ENCODE measurements around the gene GYPE.
"Not testable (repeated sequence)": the region's sequence is repeated elsewhere in the genome, so short reads cannot be mapped to it uniquely, and the experiment has no call there.

GYPE gene

DNA sequence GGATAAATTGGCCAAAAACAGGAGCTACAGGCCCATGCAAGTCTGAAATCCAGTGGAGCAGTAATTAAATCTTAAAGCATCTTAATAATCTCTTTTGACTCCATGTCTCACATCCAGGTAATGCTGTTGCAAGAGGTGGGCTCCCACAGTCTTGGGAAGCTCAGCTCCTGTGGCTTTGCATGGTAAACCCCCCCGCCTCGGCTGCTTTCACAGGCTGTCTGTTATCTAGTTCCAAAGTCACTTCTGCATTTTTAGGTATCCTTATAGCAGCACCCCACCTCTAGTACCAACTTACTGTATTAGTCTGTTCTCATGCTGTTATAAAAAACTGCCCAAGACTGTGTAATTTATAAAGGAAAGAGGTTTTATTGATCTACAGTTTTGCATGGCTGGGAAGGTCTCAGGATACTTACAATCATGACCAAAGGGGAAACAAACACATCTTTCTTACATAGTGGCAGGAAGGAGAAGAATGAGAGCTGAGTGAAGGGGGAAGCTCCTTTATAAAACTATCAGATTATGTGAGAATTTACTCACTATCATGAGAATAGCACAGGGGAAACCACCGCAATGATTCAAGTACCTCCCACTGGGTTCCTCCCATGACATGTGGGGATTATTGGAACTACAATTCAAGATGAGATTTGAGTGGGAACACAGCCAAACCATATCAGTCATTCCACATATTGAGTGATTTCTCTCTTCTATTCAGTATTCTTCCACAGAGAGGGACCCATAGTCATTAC is 34.7 kb downstream of the GYPE start:
- not testable (repeated sequence) for H3K27me3 ChIP-seq (ENCODE audit: control insufficient read depth, insufficient read depth, low read length, poor library complexity, severe bottlenecking); H3K36me3 ChIP-seq (ENCODE audit: control insufficient read depth, insufficient read depth, low read length); H3K9me3 ChIP-seq (ENCODE audit: control insufficient read depth, low read length); H3K27ac ChIP-seq (ENCODE audit: insufficient read depth, low read depth, low read length, poor library complexity, severe bottlenecking); H3K4me1 ChIP-seq (ENCODE audit: control insufficient read depth, insufficient read depth, low read length); H3K4me3 ChIP-seq (ENCODE audit: insufficient read depth, low read depth, low read length)
- 93 to 94% methylated on average over 2 of the region's 3 CpGs for WGBS, 2 experiments

GRCh38 chr4:143869925-143870324 is 35.4 kb downstream of the GYPE start:
- H3K27me3 ChIP-seq (ENCODE audit: control insufficient read depth, insufficient read depth, low read length, poor library complexity, severe bottlenecking); H3K4me1 ChIP-seq (ENCODE audit: control insufficient read depth, insufficient read depth, low read length); H3K4me3 ChIP-seq (ENCODE audit: insufficient read depth, low read depth, low read length); H3K36me3 ChIP-seq (ENCODE audit: control insufficient read depth, insufficient read depth, low read length); H3K27ac ChIP-seq (ENCODE audit: insufficient read depth, low read depth, low read length, poor library complexity, severe bottlenecking); H3K9me3 ChIP-seq (ENCODE audit: control insufficient read depth, low read length): not testable (repeated sequence)
- WGBS, 2 experiments: 85 to 92% methylated on average over 3 of the region's 3 CpGs

DNA sequence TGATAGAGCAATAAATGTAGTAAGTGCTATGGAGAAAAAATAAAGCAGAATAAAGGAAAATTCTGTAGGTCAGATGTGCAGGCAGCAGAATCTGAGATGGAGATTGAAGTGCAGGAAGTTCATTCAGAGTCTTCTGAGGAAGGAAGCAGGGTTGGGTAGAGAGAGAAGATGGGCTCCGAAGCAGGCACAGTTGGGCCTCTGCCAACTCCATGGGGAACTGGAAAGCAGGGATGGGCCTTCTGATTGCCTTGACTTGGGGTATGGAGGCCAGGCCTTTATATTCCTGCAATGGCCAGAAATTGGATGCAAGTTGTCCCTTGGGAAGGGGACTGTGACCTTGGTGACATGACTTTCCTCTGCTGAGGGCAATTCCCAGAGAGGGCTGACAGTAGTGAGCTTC is 42.6 kb downstream of the GYPE start:
- H3K27me3 ChIP-seq (ENCODE audit: control insufficient read depth, insufficient read depth, low read length, poor library complexity, severe bottlenecking); H3K9me3 ChIP-seq (ENCODE audit: control insufficient read depth, low read length); H3K36me3 ChIP-seq (ENCODE audit: control insufficient read depth, insufficient read depth, low read length); H3K4me3 ChIP-seq (ENCODE audit: insufficient read depth, low read depth, low read length); H3K4me1 ChIP-seq (ENCODE audit: control insufficient read depth, insufficient read depth, low read length); H3K27ac ChIP-seq (ENCODE audit: insufficient read depth, low read depth, low read length, poor library complexity, severe bottlenecking): not testable (repeated sequence)
- WGBS, 2 experiments: 88 to 97% methylated on average over 1 of the region's 1 CpG

- H3K36me3 ChIP-seq (ENCODE audit: control insufficient read depth, insufficient read depth, low read length): no peaks in the 10 kb centered on the region
- H3K27me3 ChIP-seq (ENCODE audit: control insufficient read depth, insufficient read depth, low read length, poor library complexity, severe bottlenecking): no peaks in the 10 kb centered on the region
- no peak overlapping the region for H3K27ac ChIP-seq (ENCODE audit: insufficient read depth, low read depth, low read length, poor library complexity, severe bottlenecking)
- H3K4me1 ChIP-seq (ENCODE audit: control insufficient read depth, insufficient read depth, low read length): no peaks in the 10 kb centered on the region
- no peaks in the 10 kb centered on the region for H3K9me3 ChIP-seq (ENCODE audit: control insufficient read depth, low read length)
- WGBS, 2 experiments: 80 to 82% methylated on average over 1 of the region's 1 CpG
- no peak overlapping the region for H3K4me3 ChIP-seq (ENCODE audit: insufficient read depth, low read depth, low read length)
Observed at GRCh38 chr4:143858456-143858855, 46.9 kb downstream of the GYPE start.

DNA sequence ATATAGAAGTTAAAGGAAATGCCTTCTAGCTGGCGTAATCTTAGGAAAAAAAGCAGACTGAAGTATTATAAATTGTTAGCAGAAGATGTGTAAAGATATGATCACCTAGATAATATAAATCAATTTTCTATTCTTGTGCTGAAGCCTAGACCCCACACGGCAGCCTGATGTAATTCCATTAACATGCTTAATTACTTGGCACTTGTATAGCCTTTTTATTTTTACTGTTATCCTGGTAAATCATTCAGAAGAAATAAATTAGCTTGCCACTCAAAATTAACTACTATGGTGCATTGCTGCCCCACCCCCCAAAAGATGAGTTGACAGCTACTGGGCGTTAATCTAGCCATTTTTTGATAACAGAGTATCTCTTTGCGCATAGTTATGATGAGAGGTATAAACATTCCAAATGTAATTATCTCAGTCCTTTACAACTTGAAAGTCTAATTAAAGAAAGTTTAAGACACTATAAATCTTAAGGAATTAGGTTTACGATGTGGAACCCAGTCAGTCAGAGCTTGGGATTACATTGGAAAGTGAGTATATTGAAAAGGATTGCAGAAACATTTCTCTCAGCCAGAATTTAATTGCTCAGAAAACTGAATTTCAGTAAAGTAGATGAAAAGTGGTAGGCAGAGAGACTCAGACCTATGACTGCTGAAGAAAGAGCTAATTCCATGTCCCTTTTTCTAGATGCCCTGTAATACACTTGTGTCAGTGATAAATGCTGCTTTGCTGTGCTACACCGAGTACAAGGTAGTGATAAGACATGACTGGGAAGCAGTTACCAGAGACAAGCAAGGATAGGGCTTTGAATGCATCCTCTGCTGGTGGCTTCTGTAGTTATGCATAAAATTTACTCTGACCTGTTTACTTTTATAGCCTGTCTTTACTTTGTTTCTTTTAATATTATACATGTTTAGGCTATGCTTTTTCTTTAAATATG is 47.7 kb downstream of the GYPE start:
- H3K27me3 ChIP-seq (ENCODE audit: control insufficient read depth, insufficient read depth, low read length, poor library complexity, severe bottlenecking); H3K27ac ChIP-seq (ENCODE audit: insufficient read depth, low read depth, low read length, poor library complexity, severe bottlenecking); H3K4me3 ChIP-seq (ENCODE audit: insufficient read depth, low read depth, low read length); H3K36me3 ChIP-seq (ENCODE audit: control insufficient read depth, insufficient read depth, low read length); H3K9me3 ChIP-seq (ENCODE audit: control insufficient read depth, low read length); H3K4me1 ChIP-seq (ENCODE audit: control insufficient read depth, insufficient read depth, low read length): not testable (repeated sequence)
- 94 to 95% methylated on average over 5 of the region's 6 CpGs for WGBS, 2 experiments

GRCh38 chr4:143856017-143856557 is 49.3 kb downstream of the GYPE start:
- not testable (repeated sequence) for H3K4me1 ChIP-seq (ENCODE audit: control insufficient read depth, insufficient read depth, low read length); H3K27me3 ChIP-seq (ENCODE audit: control insufficient read depth, insufficient read depth, low read length, poor library complexity, severe bottlenecking); H3K4me3 ChIP-seq (ENCODE audit: insufficient read depth, low read depth, low read length); H3K36me3 ChIP-seq (ENCODE audit: control insufficient read depth, insufficient read depth, low read length); H3K27ac ChIP-seq (ENCODE audit: insufficient read depth, low read depth, low read length, poor library complexity, severe bottlenecking); H3K9me3 ChIP-seq (ENCODE audit: control insufficient read depth, low read length)
- 91 to 93% methylated on average over 5 to 6 of the region's 6 CpGs for WGBS, 2 experiments

- not testable (repeated sequence) for H3K27me3 ChIP-seq (ENCODE audit: control insufficient read depth, insufficient read depth, low read length, poor library complexity, severe bottlenecking); H3K9me3 ChIP-seq (ENCODE audit: control insufficient read depth, low read length); H3K4me1 ChIP-seq (ENCODE audit: control insufficient read depth, insufficient read depth, low read length); H3K27ac ChIP-seq (ENCODE audit: insufficient read depth, low read depth, low read length, poor library complexity, severe bottlenecking); H3K4me3 ChIP-seq (ENCODE audit: insufficient read depth, low read depth, low read length); H3K36me3 ChIP-seq (ENCODE audit: control insufficient read depth, insufficient read depth, low read length)
- 69 to 74% methylated on average over 3 of the region's 4 CpGs for WGBS, 2 experiments
Observed at GRCh38 chr4:143854645-143855044, 50.7 kb downstream of the GYPE start.

DNA sequence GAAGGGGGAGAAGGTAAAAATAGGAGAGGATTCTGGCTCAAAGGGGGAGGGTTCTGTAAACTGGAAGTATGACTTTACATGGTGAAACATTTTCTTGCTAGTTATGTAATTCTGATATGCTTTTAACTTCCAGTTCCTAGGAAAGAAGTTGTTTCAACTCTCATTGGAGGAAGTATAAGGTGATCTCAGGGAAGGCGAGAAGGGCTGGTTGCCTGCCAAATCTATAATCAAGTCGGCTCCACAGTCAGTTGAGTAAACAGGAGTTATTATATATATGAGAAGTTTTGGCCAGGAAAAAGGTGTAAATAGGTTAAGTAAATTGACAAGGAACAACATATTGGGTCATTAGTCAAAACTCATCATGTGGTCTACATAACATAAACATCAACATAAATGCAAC is 56.1 kb downstream of the GYPE start:
- H3K36me3 ChIP-seq (ENCODE audit: control insufficient read depth, insufficient read depth, low read length); H3K9me3 ChIP-seq (ENCODE audit: control insufficient read depth, low read length); H3K4me3 ChIP-seq (ENCODE audit: insufficient read depth, low read depth, low read length); H3K27ac ChIP-seq (ENCODE audit: insufficient read depth, low read depth, low read length, poor library complexity, severe bottlenecking); H3K4me1 ChIP-seq (ENCODE audit: control insufficient read depth, insufficient read depth, low read length); H3K27me3 ChIP-seq (ENCODE audit: control insufficient read depth, insufficient read depth, low read length, poor library complexity, severe bottlenecking): not testable (repeated sequence)
- WGBS, 2 experiments: 94 to 97% methylated on average over 2 of the region's 2 CpGs

GRCh38 chr4:143843506-143843832 is 61.9 kb downstream of the GYPE start:
- WGBS, 2 experiments: no CpG with 5 or more reads among the region's 1 CpG
- not testable (repeated sequence) for H3K9me3 ChIP-seq (ENCODE audit: control insufficient read depth, low read length); H3K4me1 ChIP-seq (ENCODE audit: control insufficient read depth, insufficient read depth, low read length); H3K27ac ChIP-seq (ENCODE audit: insufficient read depth, low read depth, low read length, poor library complexity, severe bottlenecking); H3K36me3 ChIP-seq (ENCODE audit: control insufficient read depth, insufficient read depth, low read length); H3K4me3 ChIP-seq (ENCODE audit: insufficient read depth, low read depth, low read length); H3K27me3 ChIP-seq (ENCODE audit: control insufficient read depth, insufficient read depth, low read length, poor library complexity, severe bottlenecking)

DNA sequence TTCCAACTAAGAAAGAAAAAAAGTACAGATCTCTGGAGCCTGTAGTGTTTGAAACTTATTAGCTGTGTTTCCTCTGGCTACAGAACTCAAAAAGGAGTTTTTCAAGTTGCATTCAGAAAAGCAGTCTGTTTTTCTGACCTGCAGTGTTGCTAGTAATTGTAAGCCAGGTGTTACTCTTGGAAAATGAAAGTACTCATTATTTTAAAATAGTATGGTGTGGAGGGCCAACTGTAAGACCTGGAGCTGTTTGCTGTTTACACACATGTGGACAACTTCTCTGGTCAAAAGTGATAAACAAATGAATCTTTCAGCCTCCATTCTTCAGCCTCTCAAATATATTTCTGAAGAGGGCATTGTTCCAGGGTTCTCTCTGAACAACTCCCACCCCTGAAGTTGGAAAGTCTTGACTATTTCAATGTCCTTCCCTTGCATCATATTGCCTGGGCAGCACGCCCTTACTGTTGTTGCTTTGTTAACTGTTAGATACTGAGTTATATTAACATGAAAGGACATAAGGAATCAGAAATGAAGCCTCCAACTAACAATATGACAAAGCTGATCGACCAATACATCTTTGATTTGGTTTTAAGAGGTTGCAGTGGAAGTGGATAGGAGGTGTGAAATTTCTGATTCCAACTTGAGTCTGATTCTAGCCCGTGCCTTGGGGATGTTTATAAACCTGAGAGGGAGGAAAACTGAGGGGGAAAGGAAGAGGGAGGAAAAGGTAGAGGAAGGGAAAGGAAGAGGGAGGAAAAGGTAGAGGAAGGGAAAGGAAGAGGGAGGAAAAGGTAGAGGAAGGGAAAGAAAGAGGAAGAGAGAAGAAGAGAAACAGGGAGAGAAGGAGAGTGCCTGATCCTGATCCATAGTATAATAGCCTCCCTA is 62.5 kb downstream of the GYPE start:
- not testable (repeated sequence) for H3K27me3 ChIP-seq (ENCODE audit: control insufficient read depth, insufficient read depth, low read length, poor library complexity, severe bottlenecking); H3K4me1 ChIP-seq (ENCODE audit: control insufficient read depth, insufficient read depth, low read length); H3K4me3 ChIP-seq (ENCODE audit: insufficient read depth, low read depth, low read length); H3K9me3 ChIP-seq (ENCODE audit: control insufficient read depth, low read length); H3K27ac ChIP-seq (ENCODE audit: insufficient read depth, low read depth, low read length, poor library complexity, severe bottlenecking); H3K36me3 ChIP-seq (ENCODE audit: control insufficient read depth, insufficient read depth, low read length)
- WGBS, 2 experiments: 88 to 100% methylated on average over 3 of the region's 3 CpGs
